Tibial artery (tissue), 4 donors: ENCODE data around the gene GRIN3A.
A peak's percentile ranks its signal among the peaks of the same experiment; 100 is the strongest.

Experiments used
- DNase-seq, 2 donors: peaks; one replicate each; pipeline ENCODE4 v3.0.0-alpha.2; 2019
- H3K27ac ChIP-seq, 2 donors: fragments of 200-600 bp; sonication (generic) in 1 of 2; 1 replicate in 1 of 2; 2 replicates in 1 of 2; pipeline ENCODE4 v1.5.1; 2018 to 2019; ENCODE audit warnings: mild to moderate bottlenecking in 1 of 2
- H3K27me3 ChIP-seq, 2 donors: fragments of 200-600 bp; sonication (generic) in 1 of 2; one replicate each; pipeline versions ENCODE4 v1.5.1 to v1.6.0; 2016 to 2019
- H3K36me3 ChIP-seq, 3 donors: fragments of 200-600 bp; sonication (generic) in 2 of 3; one replicate each; pipeline ENCODE4 v1.5.1; 2016 to 2019; ENCODE audit warnings: mild to moderate bottlenecking in 2 of 3
- H3K4me1 ChIP-seq, 4 donors: fragments of 200-600 bp; sonication (generic) in 2 of 4; 1 replicate in 3 of 4; 2 replicates in 1 of 4; pipeline ENCODE4 v1.5.1; 2016 to 2019
- H3K4me3 ChIP-seq, 2 donors: fragments of 200-600 bp; sonication (generic) in 1 of 2; 1 replicate in 1 of 2; 2 replicates in 1 of 2; pipeline ENCODE4 v1.5.1; 2018 to 2019; ENCODE audit warnings: mild to moderate bottlenecking in 2 of 2
- H3K9me3 ChIP-seq, 3 donors: fragments of 200-600 bp; sonication (generic) in 1 of 3; one replicate each; pipeline ENCODE4 v1.5.1; 2016 to 2019
- CTCF ChIP-seq, 2 experiments: fragments of 200-600 bp in 1 of 2; fragments of 450-650 bp in 1 of 2; IDR thresholded peaks; one replicate each; pipeline ENCODE4 v1.5.1; 2017 to 2019; ENCODE audit warnings: antibody characterized with exemption in 2 of 2, mild to moderate bottlenecking in 1 of 2, moderate library complexity in 1 of 2
- intact Hi-C: fragments of 100-400 bp; cut with DNase I; formaldehyde crosslinking; loops from one replicate; pipeline ENCODE4 v1.15.0; 2023; ENCODE audit warnings: low total_unique reads

GRIN3A gene

GRCh38 chr9:101738566-101739183 is at the start of gene GRIN3A:
Gene GRIN3A (minus strand): TSS chr9:101738647. CDS start chr9:101737979, 668 bp downstream.
- H3K27ac ChIP-seq: no peak within 1 kb of the TSS
- peaks cover 0 to 35% of the 10 kb centered on the region in 2 donors for H3K27me3 ChIP-seq
- H3K4me3 ChIP-seq: peak within 1 kb of the TSS; percentile 25 to 41
- no peaks in the 10 kb centered on the region for H3K9me3 ChIP-seq
- no peaks in the 10 kb centered on the region for H3K36me3 ChIP-seq
- intact Hi-C loops: no loop called here
- no peak for DNase-seq
- TF ChIP-seq CTCF (IDR thresholded peaks at IDR 0.05): no peak
- H3K4me1 ChIP-seq: peaks cover 0 to 20% (median 10%) of the 10 kb centered on the region in 4 donors

- no peaks in the 10 kb centered on the region for H3K27me3 ChIP-seq
- no peak overlapping the region for H3K4me3 ChIP-seq
- no peak for TF ChIP-seq CTCF (IDR thresholded peaks at IDR 0.05)
- H3K27ac ChIP-seq: no peak overlapping the region
- intact Hi-C loops: no loop called here
- H3K9me3 ChIP-seq: no peaks in the 10 kb centered on the region
- no peaks in the 10 kb centered on the region for H3K36me3 ChIP-seq
- DNase-seq: no peak
- H3K4me1 ChIP-seq: no peaks in the 10 kb centered on the region
These were observed 49.4 kb upstream of the GRIN3A start for GRCh38 chr9:101787891-101788290.

GRCh38 chr9:101778332-101778731 is 39.9 kb upstream of the GRIN3A start:
- Histone ChIP-seq H3K4me1 (no peaks in the 10 kb centered on the region), H3K9me3 (no peaks in the 10 kb centered on the region), H3K27me3 (no peaks in the 10 kb centered on the region), H3K27ac (no peak overlapping the region), H3K4me3 (no peak overlapping the region), H3K36me3 (no peaks in the 10 kb centered on the region)
- no peak for DNase-seq
- intact Hi-C loops: no loop called here
- TF ChIP-seq CTCF (IDR thresholded peaks at IDR 0.05): no peak

GRCh38 chr9:101764472-101764871 is 26.0 kb upstream of the GRIN3A start:
- Histone ChIP-seq H3K9me3 (no peaks in the 10 kb centered on the region), H3K4me3 (no peak overlapping the region), H3K27ac (no peak overlapping the region), H3K27me3 (no peaks in the 10 kb centered on the region), H3K36me3 (no peaks in the 10 kb centered on the region), H3K4me1 (no peaks in the 10 kb centered on the region)
- intact Hi-C loops: no loop called here
- TF ChIP-seq CTCF (IDR thresholded peaks at IDR 0.05): no peak
- no peak for DNase-seq

- no peak overlapping the region for H3K27ac ChIP-seq
These were observed 20.0 kb upstream of the GRIN3A start for GRCh38 chr9:101758304-101758930.

More at GRCh38 chr9:101758304-101758930, 20.0 kb upstream of the GRIN3A start:
- Histone ChIP-seq H3K4me3 (no peak overlapping the region), H3K4me1 (no peaks in the 10 kb centered on the region), H3K27me3 (no peaks in the 10 kb centered on the region), H3K36me3 (no peaks in the 10 kb centered on the region), H3K9me3 (no peaks in the 10 kb centered on the region)
- DNase-seq: no peak
- no peak for TF ChIP-seq CTCF (IDR thresholded peaks at IDR 0.05)
- intact Hi-C loops: no loop called here
